A673 (cell line): ENCODE measurements around the gene AKT3.

Source experiments
- EZH2 ChIP-seq: fragments of 200-600 bp; sonication (generic); IDR thresholded peaks from 2 replicates; pipeline ENCODE4 v1.6.1; 2017; ENCODE audit warnings: borderline replicate concordance, low read depth, mild to moderate bottlenecking, mixed read lengths, antibody characterized with exemption, low read length; ENCODE audit not compliant: poor library complexity, severe bottlenecking
- TF ChIP-seq, protein P1 (sequence below): fragments of 300-800, 200-600 bp; sonication (generic); conservative IDR thresholded peaks from 2 replicates; pipeline ENCODE4 v1.5.1; 2017; ENCODE audit warnings: low read depth, mild to moderate bottlenecking, antibody characterized with exemption, low read length, moderate library complexity, mixed read lengths

- TF ChIP-seq, protein P1, sequence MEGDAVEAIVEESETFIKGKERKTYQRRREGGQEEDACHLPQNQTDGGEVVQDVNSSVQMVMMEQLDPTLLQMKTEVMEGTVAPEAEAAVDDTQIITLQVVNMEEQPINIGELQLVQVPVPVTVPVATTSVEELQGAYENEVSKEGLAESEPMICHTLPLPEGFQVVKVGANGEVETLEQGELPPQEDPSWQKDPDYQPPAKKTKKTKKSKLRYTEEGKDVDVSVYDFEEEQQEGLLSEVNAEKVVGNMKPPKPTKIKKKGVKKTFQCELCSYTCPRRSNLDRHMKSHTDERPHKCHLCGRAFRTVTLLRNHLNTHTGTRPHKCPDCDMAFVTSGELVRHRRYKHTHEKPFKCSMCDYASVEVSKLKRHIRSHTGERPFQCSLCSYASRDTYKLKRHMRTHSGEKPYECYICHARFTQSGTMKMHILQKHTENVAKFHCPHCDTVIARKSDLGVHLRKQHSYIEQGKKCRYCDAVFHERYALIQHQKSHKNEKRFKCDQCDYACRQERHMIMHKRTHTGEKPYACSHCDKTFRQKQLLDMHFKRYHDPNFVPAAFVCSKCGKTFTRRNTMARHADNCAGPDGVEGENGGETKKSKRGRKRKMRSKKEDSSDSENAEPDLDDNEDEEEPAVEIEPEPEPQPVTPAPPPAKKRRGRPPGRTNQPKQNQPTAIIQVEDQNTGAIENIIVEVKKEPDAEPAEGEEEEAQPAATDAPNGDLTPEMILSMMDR = no peak
- TF ChIP-seq EZH2 = no peak
Observed at GRCh38 chr1:243642936-243643335, 207.1 kb downstream of the AKT3 start.
